Mesothelial cell of epicardium (in vitro differentiated cells): Measurements from ENCODE around the gene SLC37A1. TPM values are rescaled to one million over a fixed set of nuclear protein-coding genes. Genes with fewer than 3 reads are reported as not detected.

Experiments used
- DNase-seq, 2 experiments: peaks; one replicate each; pipeline ENCODE4 v3.0.0; 2021; ENCODE audit warnings: low spot score in 2 of 2; ENCODE audit not compliant: unreplicated experiment in 2 of 2
- H3K27ac Mint-ChIP-seq: 2 replicates; pipeline ENCODE4 v1.8.0; 2021; ENCODE audit warnings: mixed read lengths
- H3K27me3 Mint-ChIP-seq: 2 replicates; pipeline ENCODE4 v1.8.0; 2021; ENCODE audit warnings: low read depth, mixed read lengths
- H3K36me3 Mint-ChIP-seq: 2 replicates; pipeline ENCODE4 v1.8.0; 2021; ENCODE audit warnings: mixed read lengths
- H3K4me1 Mint-ChIP-seq: 2 replicates; pipeline ENCODE4 v1.8.0; 2021; ENCODE audit warnings: mixed read lengths
- H3K4me3 Mint-ChIP-seq: 2 replicates; pipeline ENCODE4 v1.8.0; 2021; ENCODE audit warnings: mild to moderate bottlenecking, moderate library complexity, mixed read lengths
- H3K9me3 Mint-ChIP-seq: 2 replicates; pipeline ENCODE4 v1.8.0; 2021; ENCODE audit warnings: mixed read lengths
- total RNA-seq: library from RNA; stranded (reverse); gene quantifications from 3 replicates; pipeline ENCODE4 v1.2.1, GENCODE V29; 2021
- TF ChIP-seq, protein P1 (sequence below): fragments of 200-600 bp; sonication (generic); IDR thresholded peaks from one replicate; pipeline ENCODE4 v1.5.0; 2021; ENCODE audit warnings: antibody characterized with exemption; ENCODE audit not compliant: unreplicated experiment

The SLC37A1 gene
- total RNA-seq, 1 donor from 2014 or later: 13.0 TPM

DNA sequence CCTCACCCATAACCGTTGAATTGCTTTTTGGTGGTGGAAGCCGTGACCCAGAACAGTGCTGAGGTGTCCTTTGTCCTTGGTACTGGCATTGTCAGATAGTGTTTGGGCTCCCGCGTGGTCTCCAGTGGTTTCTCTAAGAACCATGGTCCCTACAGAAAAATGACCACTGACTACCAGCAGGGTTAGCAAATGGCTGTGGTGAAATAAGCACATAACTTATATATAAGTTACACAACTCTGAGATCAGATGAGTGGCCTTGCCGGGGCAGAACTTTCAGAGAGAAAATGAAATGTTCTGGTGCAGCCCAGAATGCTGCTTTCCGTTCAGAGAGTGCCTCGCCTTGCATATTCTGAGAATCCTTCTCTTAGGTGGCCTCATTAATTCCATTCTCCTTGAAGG lies 5.0 kb downstream of the SLC37A1 start:
- peaks cover 7% of the 10 kb centered on the region for H3K36me3 Mint-ChIP-seq
- peaks cover 33% of the 10 kb centered on the region for H3K4me1 Mint-ChIP-seq
- DNase-seq: no peak
- TF ChIP-seq, protein P1, sequence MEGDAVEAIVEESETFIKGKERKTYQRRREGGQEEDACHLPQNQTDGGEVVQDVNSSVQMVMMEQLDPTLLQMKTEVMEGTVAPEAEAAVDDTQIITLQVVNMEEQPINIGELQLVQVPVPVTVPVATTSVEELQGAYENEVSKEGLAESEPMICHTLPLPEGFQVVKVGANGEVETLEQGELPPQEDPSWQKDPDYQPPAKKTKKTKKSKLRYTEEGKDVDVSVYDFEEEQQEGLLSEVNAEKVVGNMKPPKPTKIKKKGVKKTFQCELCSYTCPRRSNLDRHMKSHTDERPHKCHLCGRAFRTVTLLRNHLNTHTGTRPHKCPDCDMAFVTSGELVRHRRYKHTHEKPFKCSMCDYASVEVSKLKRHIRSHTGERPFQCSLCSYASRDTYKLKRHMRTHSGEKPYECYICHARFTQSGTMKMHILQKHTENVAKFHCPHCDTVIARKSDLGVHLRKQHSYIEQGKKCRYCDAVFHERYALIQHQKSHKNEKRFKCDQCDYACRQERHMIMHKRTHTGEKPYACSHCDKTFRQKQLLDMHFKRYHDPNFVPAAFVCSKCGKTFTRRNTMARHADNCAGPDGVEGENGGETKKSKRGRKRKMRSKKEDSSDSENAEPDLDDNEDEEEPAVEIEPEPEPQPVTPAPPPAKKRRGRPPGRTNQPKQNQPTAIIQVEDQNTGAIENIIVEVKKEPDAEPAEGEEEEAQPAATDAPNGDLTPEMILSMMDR: no peak
- H3K27ac Mint-ChIP-seq: no peak overlapping the region
- no peak overlapping the region for H3K4me3 Mint-ChIP-seq
- H3K9me3 Mint-ChIP-seq: no peaks in the 10 kb centered on the region
- H3K27me3 Mint-ChIP-seq: peaks cover 25% of the 10 kb centered on the region

DNA sequence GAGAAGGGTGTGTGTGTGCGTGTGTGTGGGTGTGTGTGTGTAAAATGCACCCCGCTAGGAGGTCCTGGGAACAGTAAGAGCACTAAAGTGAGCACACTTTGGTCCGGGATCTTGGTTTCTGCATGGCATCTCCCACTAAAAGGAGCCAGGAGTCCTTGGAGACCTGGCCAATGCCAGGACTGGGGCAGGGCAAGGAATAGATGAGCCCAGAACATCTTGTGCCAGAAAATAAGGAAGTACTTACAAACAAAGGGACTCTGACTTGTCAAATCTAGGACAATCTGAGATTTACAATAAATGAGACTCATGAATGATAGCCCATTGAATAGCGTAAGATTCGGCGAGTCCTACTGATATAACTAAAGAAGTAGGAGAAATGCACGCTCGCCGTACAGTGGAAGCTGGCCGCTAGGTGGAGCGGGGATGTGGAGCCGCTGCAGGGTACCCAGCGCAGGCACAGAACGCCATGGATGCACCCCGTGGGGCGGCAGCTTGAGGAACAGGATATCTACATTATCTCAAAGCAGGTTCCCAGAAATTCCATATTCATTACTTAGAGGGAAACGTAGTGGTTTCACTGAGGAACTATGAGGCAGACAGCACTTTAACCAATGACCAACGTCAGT lies 7.1 kb downstream of the SLC37A1 start:
- peaks cover 39% of the 10 kb centered on the region for H3K4me1 Mint-ChIP-seq
- no peak overlapping the region for H3K4me3 Mint-ChIP-seq
- peaks cover 7% of the 10 kb centered on the region for H3K36me3 Mint-ChIP-seq
- TF ChIP-seq, protein P1: no peak
- peaks cover 25% of the 10 kb centered on the region for H3K27me3 Mint-ChIP-seq
- H3K9me3 Mint-ChIP-seq: no peaks in the 10 kb centered on the region
- H3K27ac Mint-ChIP-seq: no peak overlapping the region
- no peak for DNase-seq

DNA sequence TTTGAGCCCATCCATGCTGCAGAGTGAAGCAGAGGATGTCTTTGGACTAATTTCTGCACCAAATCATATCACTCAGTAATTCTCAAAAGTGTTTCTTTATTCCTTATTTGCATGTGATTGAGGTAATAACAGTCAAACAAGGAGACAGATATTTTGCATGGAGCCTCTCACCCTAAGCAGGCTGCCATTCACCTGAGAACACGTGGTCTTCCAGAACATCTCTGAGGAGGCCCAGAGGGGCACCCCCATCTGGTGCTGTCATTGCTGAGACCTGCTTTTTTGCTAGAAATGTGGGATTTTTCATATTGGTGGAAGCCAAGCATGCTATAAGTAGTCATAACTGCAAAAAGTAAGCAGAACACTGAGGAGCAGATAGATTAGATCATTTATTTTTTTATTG lies 7.7 kb downstream of the SLC37A1 start:
- peaks cover 7% of the 10 kb centered on the region for H3K36me3 Mint-ChIP-seq
- peaks cover 38% of the 10 kb centered on the region for H3K4me1 Mint-ChIP-seq

DNA sequence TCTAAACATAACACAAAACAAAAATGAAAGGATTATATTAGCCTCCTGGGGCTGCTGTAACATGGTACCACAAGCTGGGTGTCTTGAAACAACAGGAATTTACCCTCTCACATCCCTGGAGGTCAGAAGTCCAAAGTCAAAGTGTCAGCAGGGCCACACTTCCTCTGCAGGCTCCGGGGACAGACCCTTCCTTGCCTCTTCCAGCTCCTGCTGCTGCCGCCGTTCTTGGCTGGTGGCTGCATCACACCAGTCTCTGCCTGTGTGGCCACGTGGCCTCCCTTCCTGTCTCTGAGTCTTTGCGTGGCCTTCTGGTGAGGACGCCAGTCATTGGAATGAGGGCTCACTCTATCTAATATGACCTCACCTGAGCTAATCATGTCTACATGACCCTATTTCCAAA lies 8.2 kb downstream of the SLC37A1 start:
- TF ChIP-seq, protein P1: no peak
- Mint-ChIP-seq H3K4me1 (peaks cover 34% of the 10 kb centered on the region), H3K9me3 (no peaks in the 10 kb centered on the region), H3K27me3 (peaks cover 25% of the 10 kb centered on the region), H3K27ac (no peak overlapping the region), H3K4me3 (no peak overlapping the region), H3K36me3 (peaks cover 7% of the 10 kb centered on the region)
- no peak for DNase-seq

More for the DNA sequence above, 7.7 kb downstream of the SLC37A1 start:
- peaks cover 25% of the 10 kb centered on the region for H3K27me3 Mint-ChIP-seq
- TF ChIP-seq, protein P1: no peak
- DNase-seq: no peak
- no peak overlapping the region for H3K27ac Mint-ChIP-seq
- H3K4me3 Mint-ChIP-seq: no peak overlapping the region
- no peaks in the 10 kb centered on the region for H3K9me3 Mint-ChIP-seq

DNA sequence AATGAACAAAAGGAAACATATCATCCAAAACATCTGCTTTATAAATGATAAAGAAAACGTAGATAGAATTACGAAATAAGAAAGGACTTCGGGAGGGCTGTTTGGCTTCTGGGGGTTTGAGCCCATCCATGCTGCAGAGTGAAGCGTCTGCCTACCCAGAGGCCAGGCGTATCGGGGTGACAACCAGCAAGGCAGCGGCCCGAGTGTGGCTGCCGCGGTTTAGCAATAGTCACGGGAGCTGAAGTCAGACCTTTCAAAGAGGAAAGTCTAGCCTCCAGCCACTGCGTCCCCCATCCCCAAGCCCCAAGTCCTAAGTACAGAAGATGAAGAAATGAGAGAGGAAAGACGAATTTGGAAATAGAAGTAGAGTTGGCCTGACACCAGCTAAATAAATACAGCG lies 8.6 kb downstream of the SLC37A1 start:
- no peaks in the 10 kb centered on the region for H3K9me3 Mint-ChIP-seq
- TF ChIP-seq, protein P1: no peak

More for the DNA sequence above, 8.6 kb downstream of the SLC37A1 start:
- H3K27me3 Mint-ChIP-seq: peaks cover 25% of the 10 kb centered on the region
- H3K27ac Mint-ChIP-seq: no peak overlapping the region
- H3K4me3 Mint-ChIP-seq: no peak overlapping the region
- peaks cover 30% of the 10 kb centered on the region for H3K4me1 Mint-ChIP-seq
- DNase-seq: no peak
- H3K36me3 Mint-ChIP-seq: peaks cover 7% of the 10 kb centered on the region
